HAP-1 (cell line): ENCODE measurements around the gene ORC5.
"Not testable (repeated sequence)": the region's sequence is repeated elsewhere in the genome, so short reads cannot be mapped to it uniquely, and the experiment has no call there.

Source experiments
- DNase-seq, 2 experiments: peaks; one replicate each; pipeline ENCODE4 v3.0.0-alpha.2; 2016 to 2020; ENCODE audit warnings: low spot score in 2 of 2
- H3K27me3 ChIP-seq: fragments of 250-450 bp; sonication (Bioruptor Pico); 2 replicates; pipeline ENCODE4 v1.5.1; 2020; ENCODE audit warnings: low read depth, mild to moderate bottlenecking, moderate library complexity
- H3K36me3 ChIP-seq: fragments of 250-450 bp; sonication (Bioruptor Pico); replicated peaks from 2 replicates; pipeline ENCODE4 v1.5.1; 2020; ENCODE audit warnings: mild to moderate bottlenecking
- H3K4me1 ChIP-seq: fragments of 250-450 bp; sonication (Bioruptor Pico); 2 replicates; pipeline ENCODE4 v1.5.1; 2020; ENCODE audit warnings: mild to moderate bottlenecking
- H3K4me3 ChIP-seq: fragments of 250-450 bp; sonication (Bioruptor Pico); 2 replicates; pipeline ENCODE4 v1.5.1; 2020; ENCODE audit warnings: mild to moderate bottlenecking, moderate library complexity
- H3K9me3 ChIP-seq: fragments of 250-450 bp; sonication (Bioruptor Pico); 2 replicates; pipeline ENCODE4 v1.5.1; 2020; ENCODE audit warnings: mild to moderate bottlenecking, moderate library complexity
- in situ Hi-C: fragments of 300-500 bp; cut with MboI; formaldehyde crosslinking; loops from 3 replicates; pipeline ENCODE4 v1.14.3; 2020; ENCODE audit warnings: low sequenced_read_pairs, inconsistent platforms, mixed read lengths

The ORC5 gene

DNA sequence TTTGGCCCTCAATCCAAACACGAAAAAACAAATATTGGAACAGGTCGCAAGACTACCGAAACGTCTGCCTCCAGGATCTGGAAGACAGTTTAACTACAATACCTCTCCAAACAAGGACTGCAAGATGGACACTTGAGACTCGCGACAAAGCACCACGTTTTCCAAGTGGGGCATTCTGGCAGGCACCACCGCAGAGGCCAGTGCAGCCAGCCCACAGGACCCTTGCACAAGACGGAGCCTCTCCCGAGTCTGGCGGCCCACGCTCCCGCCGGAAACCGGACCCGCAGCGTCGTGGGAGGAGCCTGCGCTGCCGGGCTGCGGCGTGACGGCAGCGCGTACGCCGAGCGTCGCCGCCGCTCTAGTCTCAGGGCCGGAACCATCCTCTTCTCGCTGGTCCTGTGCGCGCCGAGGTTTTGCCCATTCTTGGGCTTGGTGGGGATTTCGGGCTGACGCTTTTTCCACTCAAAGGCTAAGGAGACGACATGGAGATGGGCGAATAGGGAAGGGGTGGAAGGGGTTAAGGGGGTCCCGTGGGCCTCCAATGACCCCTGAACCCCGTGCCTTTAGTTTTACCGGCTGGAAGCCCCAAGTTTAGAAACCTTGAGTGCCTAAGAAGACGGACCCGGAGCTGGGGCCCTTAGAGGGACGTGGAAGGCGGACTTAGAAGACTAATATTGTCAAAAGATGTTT lies at the start of gene ORC5:
Gene ORC5 (minus strand): TSS at position 283 of the 690 bp plus-strand sequence. CDS start 109 bp downstream, at position 174.
- H3K9me3 ChIP-seq: 0 out of 2 replicates have a peak, but pooled peaks cover 4% of the 10 kb centered on the region
- H3K36me3 ChIP-seq: peaks cover 12% of the 10 kb centered on the region
- in situ Hi-C loops: no loop called here
- DNase-seq: peak; percentile 77 to 82
- 0 out of 2 replicates have a peak, but pooled peaks cover 3% of the 10 kb centered on the region for H3K27me3 ChIP-seq
- peaks cover 12% of the 10 kb centered on the region; the same call in 1 of the 2 replicates for H3K4me1 ChIP-seq
- peak within 1 kb of the TSS; percentile 56 for H3K4me3 ChIP-seq

DNA sequence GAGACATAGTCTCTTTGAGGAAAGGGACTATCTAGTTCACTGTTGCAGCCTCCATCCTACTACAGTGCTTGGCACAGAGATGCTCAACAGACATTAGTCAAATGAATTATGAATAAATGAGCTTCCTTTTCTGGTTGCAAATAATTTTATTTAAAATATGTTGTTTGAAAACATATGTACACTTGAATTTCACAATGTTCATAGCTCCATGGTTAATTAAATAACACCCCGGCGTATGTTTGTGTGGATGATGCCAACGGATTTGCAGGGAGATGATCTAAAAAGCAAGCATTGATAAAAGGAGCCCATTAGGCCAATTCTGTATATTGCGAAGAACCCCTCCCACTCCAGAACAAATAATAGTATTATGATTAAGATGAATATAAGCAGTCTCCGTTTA lies 47.8 kb upstream of the ORC5 start:
- no peak for DNase-seq
- Histone ChIP-seq H3K27me3 (peaks cover 3% of the 10 kb centered on the region; the same call in 1 of the 2 replicates), H3K36me3 (no peaks in the 10 kb centered on the region), H3K4me1 (no peaks in the 10 kb centered on the region), H3K4me3 (no peak overlapping the region), H3K9me3 (no peaks in the 10 kb centered on the region)
- in situ Hi-C loops: no loop called here

DNA sequence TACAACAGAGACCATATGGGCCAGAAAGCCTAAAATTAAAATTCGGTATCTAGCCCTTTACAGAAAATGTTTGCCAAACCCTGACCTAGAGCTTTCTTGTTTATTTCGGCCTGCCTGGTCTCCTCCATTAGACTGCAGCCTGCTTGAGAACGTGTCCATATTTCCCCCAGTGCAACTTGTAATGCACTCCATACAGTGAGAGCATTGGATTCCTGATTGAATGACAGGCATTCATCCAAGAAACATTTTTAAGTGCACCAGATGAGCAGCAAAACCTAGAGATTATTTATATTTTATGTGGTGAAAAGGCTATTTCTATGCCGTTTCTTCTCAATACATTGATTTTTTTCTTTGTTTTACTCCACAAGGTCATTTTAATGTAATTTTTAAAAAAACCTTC lies 47.4 kb upstream of the ORC5 start:
- no peaks in the 10 kb centered on the region for H3K4me1 ChIP-seq
- H3K36me3 ChIP-seq: no peaks in the 10 kb centered on the region

DNA sequence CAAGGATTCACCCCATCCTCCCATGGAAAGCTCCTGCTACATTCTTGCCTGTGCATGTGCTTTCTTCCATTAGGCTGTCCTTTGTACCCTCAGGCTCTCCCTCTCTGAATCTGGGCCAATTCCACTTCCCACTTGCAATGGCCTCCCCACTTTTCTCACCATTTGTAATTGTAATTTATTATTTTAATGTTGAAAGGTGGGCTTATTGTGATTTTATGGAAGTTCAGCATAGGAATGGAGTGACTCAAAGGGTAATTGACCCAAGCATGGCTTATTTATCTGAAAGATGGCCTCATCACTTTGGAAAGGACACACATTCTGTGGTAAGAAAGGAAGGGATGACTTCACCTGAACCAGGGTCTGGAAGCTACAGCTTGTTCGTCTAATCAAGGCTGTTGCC lies 46.9 kb upstream of the ORC5 start:
- Histone ChIP-seq H3K27me3 (peaks cover under 1% of the 10 kb centered on the region; the same call in 1 of the 2 replicates), H3K9me3 (no peaks in the 10 kb centered on the region), H3K36me3 (no peaks in the 10 kb centered on the region), H3K4me3 (no peak overlapping the region), H3K4me1 (no peaks in the 10 kb centered on the region)
- in situ Hi-C loops: no loop called here
- DNase-seq: no peak

More for the DNA sequence above, 47.4 kb upstream of the ORC5 start:
- Histone ChIP-seq H3K9me3 (no peaks in the 10 kb centered on the region), H3K4me3 (no peak overlapping the region), H3K27me3 (peaks cover 3% of the 10 kb centered on the region; the same call in 1 of the 2 replicates)
- DNase-seq: no peak
- in situ Hi-C loops: no loop called here

DNA sequence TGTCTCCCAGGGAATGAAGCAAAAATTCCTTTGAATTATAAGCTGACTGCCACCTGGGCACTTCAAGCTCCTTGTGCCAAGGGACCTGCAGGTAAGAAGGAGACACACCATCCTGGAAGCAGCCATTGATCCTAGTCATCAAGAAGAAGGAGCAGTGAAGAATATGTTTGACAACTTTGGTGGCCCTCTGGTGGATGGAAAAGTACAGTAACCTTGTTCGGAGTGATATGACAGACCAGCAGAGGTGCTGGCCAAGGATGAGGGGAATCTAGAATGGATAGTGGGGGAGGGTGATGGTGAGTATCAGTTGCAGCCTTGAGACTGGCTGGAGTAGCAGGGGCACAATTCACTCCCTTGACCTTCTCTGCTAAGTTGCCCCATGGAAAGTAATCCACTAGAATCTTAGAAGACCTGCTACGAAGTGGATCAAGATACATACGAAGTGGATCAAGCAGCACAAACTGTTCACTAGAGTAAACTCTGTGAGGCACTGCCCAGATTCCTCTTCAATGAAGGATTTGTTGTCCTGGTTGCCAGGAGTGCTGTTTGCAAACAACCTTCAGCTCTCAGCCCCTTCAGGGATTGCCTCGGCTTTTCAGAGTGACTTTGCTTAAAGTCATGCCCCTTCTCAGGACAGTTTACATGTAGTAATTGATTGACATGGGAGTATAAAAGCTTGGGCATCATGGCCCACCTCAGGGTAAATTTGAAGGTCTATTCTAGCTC lies 44.8 kb upstream of the ORC5 start:
- no peaks in the 10 kb centered on the region for H3K4me1 ChIP-seq
- H3K27me3 ChIP-seq: no peaks in the 10 kb centered on the region; the same call in 1 of the 2 replicates
- peak in 1 of 2 experiments; percentile 17 for DNase-seq
- no peak overlapping the region for H3K4me3 ChIP-seq
- in situ Hi-C loops: no loop called here
- no peaks in the 10 kb centered on the region for H3K36me3 ChIP-seq
- H3K9me3 ChIP-seq: no peaks in the 10 kb centered on the region

DNA sequence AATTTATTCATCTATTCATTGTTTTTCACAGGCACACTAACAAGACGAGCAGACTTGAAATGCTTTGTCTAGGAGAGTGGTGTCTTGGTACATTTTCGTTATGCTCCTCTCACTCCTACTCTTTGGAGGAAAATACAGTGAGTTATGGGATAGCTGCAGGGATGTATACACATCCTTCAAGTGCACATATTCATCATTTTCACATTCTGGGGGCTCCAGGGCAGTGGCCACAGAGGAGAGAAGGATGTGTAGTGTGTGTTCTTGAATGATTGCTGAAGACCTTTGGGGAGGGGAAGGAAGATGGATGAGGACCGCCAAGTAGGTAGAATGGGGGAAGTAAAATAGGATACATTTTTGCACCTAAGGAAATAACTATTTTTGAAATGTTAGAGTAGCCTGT lies 34.8 kb upstream of the ORC5 start:
- Histone ChIP-seq H3K4me3 (no peak overlapping the region), H3K9me3 (no peaks in the 10 kb centered on the region), H3K27me3 (peaks cover 3% of the 10 kb centered on the region; the same call in 1 of the 2 replicates), H3K4me1 (no peaks in the 10 kb centered on the region), H3K36me3 (no peaks in the 10 kb centered on the region)
- DNase-seq: no peak
- in situ Hi-C loops: loop anchor here (25.0 kb wide), 1 partner anchor 595 kb away; no protein-coding TSS in a partner anchor

DNA sequence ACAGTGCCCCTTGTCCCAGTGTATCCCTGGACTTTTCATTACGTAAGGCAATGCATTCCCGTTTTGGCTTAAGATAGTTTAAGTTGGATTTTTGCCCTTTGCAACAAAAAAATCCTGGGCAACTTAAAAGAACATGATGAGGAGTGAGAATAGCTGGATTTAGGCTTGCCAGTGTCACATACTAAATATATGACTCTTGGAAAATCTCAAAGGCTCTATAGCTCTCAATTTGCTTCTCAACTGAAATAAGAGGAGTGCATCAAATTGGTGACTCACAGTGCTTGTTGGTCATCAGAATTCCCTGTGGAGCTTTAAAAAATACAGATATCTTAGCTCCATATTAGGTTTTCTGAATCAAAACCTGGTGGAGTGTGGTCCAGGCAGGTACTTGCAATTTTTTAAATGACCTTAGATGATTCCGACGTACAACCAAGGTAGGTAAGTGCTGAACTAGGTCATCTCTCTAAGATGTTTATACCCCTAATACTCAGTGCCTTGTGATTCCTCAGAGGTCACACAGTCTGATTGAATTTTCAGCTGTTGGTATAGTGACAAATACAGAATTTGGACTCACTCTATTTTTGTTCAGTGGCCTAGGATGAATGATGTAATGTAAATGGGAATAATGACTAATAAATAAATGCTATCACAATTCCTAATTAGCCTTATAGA lies 33.9 kb upstream of the ORC5 start:
- Histone ChIP-seq H3K27me3 (peaks cover 6% of the 10 kb centered on the region; the same call in 1 of the 2 replicates), H3K36me3 (no peaks in the 10 kb centered on the region), H3K4me3 (no peak overlapping the region), H3K4me1 (no peaks in the 10 kb centered on the region), H3K9me3 (no peaks in the 10 kb centered on the region)
- no peak for DNase-seq
- in situ Hi-C loops: loop anchor here (25.0 kb wide), 1 partner anchor 596 kb away; no protein-coding TSS in a partner anchor

DNA sequence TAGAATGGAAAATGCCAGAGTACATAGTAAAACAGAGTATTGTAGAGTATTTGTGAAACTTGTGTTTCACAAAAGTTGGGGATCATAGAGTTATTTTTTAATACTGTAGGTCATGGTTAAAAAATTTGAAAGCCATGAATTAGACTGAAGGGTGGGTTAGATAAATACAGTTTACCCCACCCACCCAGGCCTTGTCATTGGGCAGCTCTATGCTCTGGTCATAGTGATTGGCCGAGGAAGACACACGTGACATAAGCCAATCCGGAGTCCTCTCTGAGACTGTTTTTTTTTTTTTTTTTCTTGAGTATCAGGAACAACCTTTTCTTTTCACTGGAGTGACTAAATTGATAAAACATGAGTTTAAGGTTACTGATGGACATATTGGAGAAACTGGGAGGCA lies 33.3 kb upstream of the ORC5 start:
- Histone ChIP-seq H3K4me3 (no peak overlapping the region), H3K36me3 (no peaks in the 10 kb centered on the region), H3K9me3 (no peaks in the 10 kb centered on the region), H3K4me1 (no peaks in the 10 kb centered on the region), H3K27me3 (peaks cover 6% of the 10 kb centered on the region; the same call in 1 of the 2 replicates)
- DNase-seq: no peak
- in situ Hi-C loops: loop anchor here (25.0 kb wide), 1 partner anchor 596 kb away; no protein-coding TSS in a partner anchor

DNA sequence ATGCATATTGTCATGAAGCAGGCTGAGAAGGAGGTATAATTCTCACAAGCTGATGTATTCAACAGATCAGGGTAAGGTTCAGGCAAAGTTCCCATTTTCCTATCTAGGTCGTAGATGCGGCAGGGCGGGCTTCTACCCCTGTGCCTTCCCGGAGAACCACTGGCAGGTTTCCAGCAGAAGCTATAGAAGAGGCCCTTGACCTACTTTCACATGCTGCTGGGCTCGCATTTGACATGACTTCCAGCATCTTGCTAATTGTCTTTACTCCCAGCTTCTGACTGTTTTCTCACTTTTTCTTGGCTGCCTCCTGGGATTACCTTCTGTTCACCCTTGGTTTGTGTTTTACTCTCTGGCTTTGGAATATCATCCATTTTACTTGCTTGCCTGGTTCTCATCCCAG lies 32.6 kb upstream of the ORC5 start:
- no peaks in the 10 kb centered on the region for H3K36me3 ChIP-seq
- no peaks in the 10 kb centered on the region for H3K4me1 ChIP-seq
- no peaks in the 10 kb centered on the region for H3K9me3 ChIP-seq
- DNase-seq: no peak
- no peak overlapping the region for H3K4me3 ChIP-seq
- in situ Hi-C loops: loop anchor here (25.0 kb wide), 1 partner anchor 597 kb away; no protein-coding TSS in a partner anchor
- H3K27me3 ChIP-seq: peaks cover 6% of the 10 kb centered on the region; the same call in 1 of the 2 replicates

DNA sequence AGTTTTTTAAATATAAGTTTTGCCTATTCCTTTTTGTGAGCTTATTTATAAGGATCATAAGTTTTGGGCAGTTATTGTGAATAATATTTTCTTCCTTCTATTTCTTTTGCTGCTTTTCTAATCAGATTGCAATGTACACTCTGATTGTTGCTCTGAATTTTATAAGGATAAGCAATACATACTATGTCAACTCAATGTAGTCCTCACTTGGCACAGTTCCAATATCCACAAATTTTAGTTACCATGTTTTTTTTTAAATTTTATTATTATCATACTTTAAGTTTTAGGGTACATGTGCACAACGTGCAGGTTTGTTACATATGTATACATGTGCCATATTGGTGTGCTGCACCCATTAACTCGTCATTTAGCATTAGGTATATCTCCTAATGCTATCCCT lies 27.2 kb upstream of the ORC5 start:
- in situ Hi-C loops: loop anchor here (25.0 kb wide), 1 partner anchor 602 kb away; no protein-coding TSS in a partner anchor
- not testable (repeated sequence) for DNase-seq, H3K4me3 ChIP-seq, H3K4me1 ChIP-seq, H3K36me3 ChIP-seq, H3K9me3 ChIP-seq, H3K27me3 ChIP-seq

DNA sequence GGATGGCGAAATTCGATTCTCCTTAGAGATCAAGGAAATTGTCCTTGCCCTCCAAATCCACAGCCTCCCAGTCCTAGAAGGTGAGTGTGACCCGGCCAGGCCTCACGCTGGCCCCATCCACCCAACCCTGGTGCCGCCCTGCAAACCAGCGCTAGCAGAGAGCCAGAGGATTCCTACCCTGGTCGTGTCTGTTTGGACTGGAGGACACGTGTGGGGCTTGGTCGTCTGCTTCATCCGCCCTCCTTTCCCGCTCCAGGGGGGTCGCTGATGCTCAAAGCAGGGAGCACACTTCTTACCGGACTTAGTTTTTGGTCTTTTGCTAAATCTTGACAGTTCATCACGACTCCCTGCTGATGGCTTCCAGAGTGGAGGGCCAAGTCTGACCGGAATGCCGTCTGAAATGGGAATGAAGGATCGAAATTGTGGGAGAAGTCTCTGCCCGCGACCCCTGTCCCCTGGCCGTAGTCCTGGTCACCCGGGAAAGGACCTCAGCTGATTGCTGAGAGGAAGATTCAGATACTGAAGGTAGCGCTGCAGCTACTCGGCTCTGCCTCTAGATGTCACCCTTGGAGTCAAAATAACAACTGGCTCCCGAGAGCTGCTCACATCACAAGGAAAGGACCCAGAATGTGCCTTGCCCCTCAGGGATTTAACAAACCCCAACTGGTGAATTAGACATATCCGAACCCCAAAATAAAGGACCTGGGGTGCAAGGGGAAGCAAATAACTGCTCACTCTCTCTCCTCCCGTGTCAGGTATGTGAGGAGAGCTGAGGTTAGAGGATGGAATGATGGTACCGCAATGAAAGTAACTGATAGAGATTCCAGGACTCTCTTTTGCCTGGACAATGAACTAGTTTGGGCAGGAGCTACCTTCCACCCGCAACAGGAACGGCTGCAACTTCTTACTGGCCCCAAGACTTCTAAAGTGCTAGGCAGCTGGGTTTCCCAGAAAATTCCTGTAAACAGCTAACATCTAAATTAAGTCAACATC lies 23.5 kb upstream of the ORC5 start:
- Histone ChIP-seq H3K27me3 (peaks cover 5% of the 10 kb centered on the region), H3K9me3 (no peaks in the 10 kb centered on the region), H3K4me1 (no peaks in the 10 kb centered on the region), H3K4me3 (no peak overlapping the region), H3K36me3 (no peaks in the 10 kb centered on the region)
- in situ Hi-C loops: loop anchor here (25.0 kb wide), 1 partner anchor 606 kb away; no protein-coding TSS in a partner anchor
- peak; percentile 63 to 68 for DNase-seq

DNA sequence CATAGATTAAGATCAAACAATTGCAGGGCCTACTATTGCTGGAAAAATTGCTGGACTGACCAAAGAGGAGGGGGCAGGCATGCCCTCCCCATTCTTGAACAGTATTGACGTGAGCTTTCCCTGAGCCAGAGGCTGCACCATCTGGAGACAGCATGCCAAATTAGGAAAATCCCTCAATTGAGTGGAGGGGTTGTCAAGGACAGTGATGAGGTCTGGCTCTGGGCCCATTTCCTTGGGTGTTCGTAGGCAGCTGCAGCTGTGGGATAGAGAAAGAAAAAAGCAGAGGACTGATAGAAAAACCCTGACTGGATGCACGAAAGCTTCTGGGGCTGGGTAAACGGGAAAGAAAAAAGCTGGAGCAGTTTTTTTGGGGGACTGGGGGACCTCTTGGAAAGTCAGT lies 22.8 kb upstream of the ORC5 start:
- in situ Hi-C loops: loop anchor here (25.0 kb wide), 1 partner anchor 607 kb away; no protein-coding TSS in a partner anchor
- no peak overlapping the region for H3K4me3 ChIP-seq
- H3K4me1 ChIP-seq: no peaks in the 10 kb centered on the region
- no peak for DNase-seq
- H3K27me3 ChIP-seq: peaks cover 5% of the 10 kb centered on the region
- no peaks in the 10 kb centered on the region for H3K36me3 ChIP-seq
- no peaks in the 10 kb centered on the region for H3K9me3 ChIP-seq
